GM18511 (cell line): ENCODE measurements around the gene TIPARP.
"Not testable (repeated sequence)": the region's sequence is repeated elsewhere in the genome, so short reads cannot be mapped to it uniquely, and the experiment has no call there.

Experiments
- ATAC-seq: cut with Tn5 transposase; IDR thresholded peaks from one replicate; pipeline ENCODE4 v1.9.1; 2021; ENCODE audit warnings: mild to moderate bottlenecking, moderate library complexity; ENCODE audit not compliant: unreplicated experiment

Gene TIPARP

GRCh38 chr3:156646958-156647357 is 27.4 kb upstream of the TIPARP start:
- ATAC-seq: no peak

GRCh38 chr3:156648086-156648485 is 26.3 kb upstream of the TIPARP start:
- ATAC-seq: no peak

GRCh38 chr3:156649681-156650080 is 24.7 kb upstream of the TIPARP start:
- ATAC-seq: no peak

- ATAC-seq: not testable (repeated sequence)
These were observed 21.7 kb upstream of the TIPARP start for GRCh38 chr3:156652661-156653060.

GRCh38 chr3:156654834-156655233 is 19.6 kb upstream of the TIPARP start:
- no peak for ATAC-seq

GRCh38 chr3:156655819-156656550 is 18.4 kb upstream of the TIPARP start:
- peak; percentile 62 for ATAC-seq

GRCh38 chr3:156657440-156657839 is 16.9 kb upstream of the TIPARP start:
- no peak for ATAC-seq

- ATAC-seq: no peak
These were observed 16.3 kb upstream of the TIPARP start for GRCh38 chr3:156657862-156658731.

GRCh38 chr3:156658732-156659090 is 15.7 kb upstream of the TIPARP start:
- ATAC-seq: no peak

- ATAC-seq: no peak
These were observed 15.1 kb upstream of the TIPARP start for GRCh38 chr3:156659260-156659659.

GRCh38 chr3:156661155-156661554 is 13.2 kb upstream of the TIPARP start:
- peak; percentile 30 for ATAC-seq

- ATAC-seq: peak; percentile 16
These were observed 10.2 kb upstream of the TIPARP start for GRCh38 chr3:156664011-156664830.

- ATAC-seq: peak; percentile 77
These were observed 9.6 kb upstream of the TIPARP start for GRCh38 chr3:156664831-156665178.

- ATAC-seq: no peak
These were observed 9.1 kb upstream of the TIPARP start for GRCh38 chr3:156665291-156665690.

- no peak for ATAC-seq
These were observed 8.3 kb upstream of the TIPARP start for GRCh38 chr3:156666073-156666472.

- no peak for ATAC-seq
These were observed 6.2 kb upstream of the TIPARP start for GRCh38 chr3:156668073-156668763.

- ATAC-seq: no peak
These were observed 4.3 kb upstream of the TIPARP start for GRCh38 chr3:156670077-156670476.

GRCh38 chr3:156670652-156671051 is 3.7 kb upstream of the TIPARP start:
- ATAC-seq: no peak

- no peak for ATAC-seq
These were observed 701 bp upstream of the TIPARP start for GRCh38 chr3:156673732-156674045.

- no peak for ATAC-seq
These were observed 780 bp downstream of the TIPARP start for GRCh38 chr3:156674911-156675829.
